A673 (cell line): ENCODE data around the gene FBXO48.

Experiments
- CTCF ChIP-seq: fragments of 300-800, 200-600 bp; sonication (generic); conservative IDR thresholded peaks from 2 replicates; pipeline ENCODE4 v1.5.1; 2017; ENCODE audit warnings: low read depth, mild to moderate bottlenecking, antibody characterized with exemption, low read length, moderate library complexity, mixed read lengths
- EZH2 ChIP-seq: fragments of 200-600 bp; sonication (generic); IDR thresholded peaks from 2 replicates; pipeline ENCODE4 v1.6.1; 2017; ENCODE audit warnings: borderline replicate concordance, low read depth, mild to moderate bottlenecking, mixed read lengths, antibody characterized with exemption, low read length; ENCODE audit not compliant: poor library complexity, severe bottlenecking

DNA sequence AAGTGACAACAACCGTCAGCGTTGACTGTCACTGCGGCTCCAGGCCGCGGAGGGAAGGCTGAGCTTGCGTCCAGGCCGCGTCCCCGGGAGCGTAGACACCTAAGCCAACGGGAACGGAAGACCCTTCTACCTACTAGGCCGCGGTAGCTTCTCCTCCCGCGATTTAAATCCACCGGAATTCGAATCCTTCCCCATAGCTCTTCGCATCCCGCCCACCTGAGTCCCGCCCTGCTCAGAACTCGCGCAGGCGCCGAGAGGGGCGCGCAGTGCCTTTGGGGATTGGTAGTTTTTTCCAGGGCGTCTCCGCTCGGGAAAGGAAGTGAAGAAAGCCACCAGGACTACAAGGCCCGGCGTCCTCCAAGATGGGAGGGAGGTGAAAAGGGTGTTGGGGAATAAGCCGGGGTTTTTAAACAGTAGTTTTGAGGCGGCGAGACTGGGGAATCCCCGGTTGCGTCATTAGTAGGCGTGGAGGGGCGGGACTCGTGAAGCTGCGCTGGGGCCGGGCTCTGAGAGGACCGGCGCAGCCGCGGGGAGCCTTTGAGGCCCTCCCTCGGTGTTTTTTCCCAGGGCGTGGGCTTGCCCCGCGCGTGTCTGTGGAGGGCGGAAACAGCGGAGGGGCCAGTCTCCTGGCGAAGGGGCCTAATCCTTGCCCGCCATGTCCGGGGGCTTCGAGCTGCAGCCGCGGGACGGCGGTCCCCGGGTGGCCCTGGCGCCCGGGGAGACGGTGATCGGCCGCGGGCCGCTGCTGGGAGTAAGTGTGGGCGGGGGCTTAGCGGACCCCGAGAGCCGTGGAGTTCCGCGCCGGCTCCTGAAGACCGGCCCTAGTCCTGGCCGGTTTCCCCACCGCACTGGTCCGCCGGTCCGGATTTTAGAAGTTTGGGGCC lies at the start of gene FBXO48, which contains the start of gene APLF:
- TF ChIP-seq CTCF (no peak), EZH2 (no peak)
